ENCODE data around the gene NAB1.

- no peak for TF ChIP-seq CTCF (conservative IDR thresholded peaks at IDR 0.05)
- TF ChIP-seq EZH2 (IDR thresholded peaks at IDR 0.05; ENCODE audit: low read depth) = no peak
Measured at GRCh38 chr2:190740449-190740848, 91.6 kb downstream of the NAB1 start.

Measured in PC-9 (cell line).